ENCODE measurements around the gene HSDL1. TPM values are rescaled to one million over a fixed set of nuclear protein-coding genes. Genes with fewer than 3 reads are reported as not detected.

HSDL1 gene
- total and polyA plus RNA-seq, 10 of the 15 experiments (the other 5 are each of a cell fraction or from before 2014, with no cell fraction given): 2.0 to 13.4 (median 5.6) TPM

- WGBS (ENCODE audit: insufficient coverage, insufficient replicate concordance, low lambda C conversion rate, missing lambda C conversion rate): 80% methylated on average over 5 of the region's 5 CpGs
- intact Hi-C loops (cut with micrococcal nuclease; ENCODE audit: unreplicated experiment): no loop called here
- ChIA-PET SMC1A (ENCODE audit: uncharacterized antibody, unreplicated experiment) (no interaction called here), CTCF (interaction anchor here (1.6 kb wide), 1 partner anchor 13 kb away, joined by 5 read pairs; no protein-coding TSS in a partner anchor), POLR2A (no interaction called here), RAD21 (ENCODE audit: unreplicated experiment) (no interaction called here)
- Histone ChIP-seq H3K27ac (ENCODE audit: control insufficient read depth, insufficient read depth) (no peak overlapping the region), H2AFZ (ENCODE audit: control insufficient read depth, low read depth, low read length) (no peak overlapping the region), H3K9me3 (replicated peaks; ENCODE audit: control insufficient read depth, insufficient read depth, low read length) (no peaks in the 10 kb centered on the region), H3K4me1 (ENCODE audit: control insufficient read depth, insufficient read depth, low read length) (peaks cover 6% of the 10 kb centered on the region; the same call in 1 of the 2 replicates), H4K20me1 (ENCODE audit: control insufficient read depth, insufficient read depth) (no peaks in the 10 kb centered on the region), H3K36me3 (ENCODE audit: control insufficient read depth in 2 of 2, insufficient read depth in 2 of 2, low read length in 1 of 2) (no peaks in the 10 kb centered on the region; a peak in 1 of 4 replicates), H3K79me2 (ENCODE audit: control insufficient read depth, insufficient read depth, low read length) (peaks cover 18% of the 10 kb centered on the region), H3K27me3 (replicated peaks in 1 of 2; ENCODE audit: control insufficient read depth in 2 of 2, insufficient read depth in 2 of 2, low read length in 1 of 2) (no peaks in the 10 kb centered on the region), H3K4me3 (no peak overlapping the region), H3K4me2 (ENCODE audit: control insufficient read depth, insufficient read depth) (no peak overlapping the region), H3K9ac (ENCODE audit: control insufficient read depth, insufficient read depth, low read length) (no peak overlapping the region)
- ATAC-seq: no peak
- BruUV-seq (replicated peaks): no TSS peak
- TF ChIP-seq ETV6 (conservative IDR thresholded peaks at IDR 0.05 in 1 of 2, IDR thresholded peaks at IDR 0.05 in 1 of 2; ENCODE audit: borderline replicate concordance in 1 of 2, low read depth in 1 of 2) (no peak), CREB1 (IDR thresholded peaks at IDR 0.05; ENCODE audit: low read depth) (no peak), HDGF (IDR thresholded peaks at IDR 0.05) (no peak), SIN3A (IDR thresholded peaks at IDR 0.05; ENCODE audit: low read depth, low read length) (no peak), ASH2L (IDR thresholded peaks at IDR 0.05; ENCODE audit: borderline replicate concordance, low read depth) (no peak), CUX1 (IDR thresholded peaks at IDR 0.05; ENCODE audit: insufficient replicate concordance, low read depth, low read length) (no peak), ZZZ3 (IDR thresholded peaks at IDR 0.05; ENCODE audit: control insufficient read depth, insufficient read length, low read depth) (no peak), ZNF384 (IDR thresholded peaks at IDR 0.05; ENCODE audit: borderline replicate concordance, low read depth, low read length) (no peak), GATAD2B (conservative IDR thresholded peaks at IDR 0.05; ENCODE audit: low read depth) (no peak), ATF7 (IDR thresholded peaks at IDR 0.05; ENCODE audit: low read depth) (no peak), FOXM1 (IDR thresholded peaks at IDR 0.05; ENCODE audit: low read depth, low read length) (no peak), SREBF2 (IDR thresholded peaks at IDR 0.05; ENCODE audit: low read length) (no peak), STAT1 (conservative IDR thresholded peaks at IDR 0.05) (no peak), POLR2A (IDR thresholded peaks at IDR 0.05; ENCODE audit: low read depth, low read length) (no peak), POU2F2 (IDR thresholded peaks at IDR 0.05; ENCODE audit: borderline replicate concordance, low read depth, low read length) (no peak), SUPT20H (IDR thresholded peaks at IDR 0.05; ENCODE audit: borderline replicate concordance, control insufficient read depth, low read depth, low read length) (no peak), EP300 (IDR thresholded peaks at IDR 0.05; ENCODE audit: borderline replicate concordance in 1 of 2, control insufficient read depth in 1 of 2, low read depth in 2 of 2, low read length in 2 of 2) (no peak)
- no peak for DNase-seq (ENCODE audit: low read depth, low spot score)
- in situ Hi-C loops (cut with MboI): no loop called here
- FAIRE-seq: no peak
Observed at GRCh38 chr16:84120023-84120422, 25.0 kb downstream of the HSDL1 start.
